Memory B cell (primary cell): ENCODE measurements around the gene NINL.

ENCODE experiments used
- ATAC-seq: fragments of 150-1000 bp; cut with Tn5 transposase; 2 replicates; pipeline ENCODE4 v1.10.0; 2021; ENCODE audit warnings: low read depth, mild to moderate bottlenecking, moderate library complexity
- DNase-seq, 2 donors: peaks; one replicate each; pipeline ENCODE4 v3.0.0; 2022; ENCODE audit warnings: low spot score in 2 of 2
- H3K27ac Mint-ChIP-seq: one replicate; pipeline ENCODE4 v1.8.0; 2022; ENCODE audit warnings: mild to moderate bottlenecking, moderate library complexity, mixed read lengths
- H3K27me3 Mint-ChIP-seq: one replicate; pipeline ENCODE4 v1.8.0; 2022; ENCODE audit warnings: mixed read lengths
- H3K36me3 Mint-ChIP-seq: one replicate; pipeline ENCODE4 v1.8.0; 2022; ENCODE audit warnings: mild to moderate bottlenecking, mixed read lengths
- H3K4me1 Mint-ChIP-seq: one replicate; pipeline ENCODE4 v1.8.0; 2022; ENCODE audit warnings: mixed read lengths
- H3K4me3 Mint-ChIP-seq: one replicate; pipeline ENCODE4 v1.8.0; 2022; ENCODE audit warnings: mild to moderate bottlenecking, moderate library complexity, mixed read lengths
- H3K9me3 Mint-ChIP-seq: one replicate; pipeline ENCODE4 v1.8.0; 2022; ENCODE audit warnings: mixed read lengths

The NINL gene

DNA sequence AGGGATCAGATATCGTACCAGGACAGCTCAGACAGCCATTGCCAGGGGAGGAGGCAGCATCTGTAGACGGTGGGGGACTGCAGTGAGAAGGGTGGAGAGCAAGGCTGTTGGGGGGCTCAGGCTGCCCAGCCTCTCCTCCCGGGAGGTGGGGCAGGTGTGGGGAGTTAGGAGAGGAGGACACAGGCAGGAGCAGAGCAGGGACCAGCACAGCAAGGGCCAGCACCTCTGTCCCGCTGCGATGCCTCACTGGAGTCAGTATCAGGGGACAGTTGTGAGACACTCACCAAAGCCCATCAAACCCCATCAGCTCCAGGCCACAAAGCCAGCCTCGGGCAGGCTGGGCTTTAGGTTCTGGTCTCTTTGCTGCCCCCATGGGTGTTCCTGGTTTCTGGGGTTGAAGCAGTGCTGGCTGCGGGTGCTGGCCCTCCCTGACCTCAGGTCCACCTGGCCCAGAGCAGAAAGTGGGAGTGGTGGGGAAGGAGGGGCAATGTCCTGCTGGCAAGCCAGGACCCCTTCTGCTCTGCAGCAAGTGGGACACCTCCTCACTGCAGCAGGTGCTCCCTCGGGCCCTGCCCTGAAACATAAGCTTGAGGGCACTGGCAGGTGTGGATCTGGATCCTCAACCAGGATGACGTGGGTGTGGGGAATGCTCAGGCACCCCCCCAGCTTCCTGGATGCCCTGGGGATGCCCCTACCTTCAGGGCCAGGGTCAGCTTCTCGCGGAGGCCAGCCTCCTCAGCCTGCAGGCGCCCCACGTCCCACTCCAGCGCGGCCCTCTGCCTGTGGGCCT lies 94.5 kb downstream of the NINL start:
- H3K36me3 Mint-ChIP-seq = no peaks in the 10 kb centered on the region

GRCh38 chr20:25489221-25489871 lies 96.0 kb downstream of the NINL start:
- Mint-ChIP-seq H3K9me3 (no peaks in the 10 kb centered on the region), H3K27ac (no peak overlapping the region), H3K4me1 (peaks cover 11% of the 10 kb centered on the region), H3K36me3 (no peaks in the 10 kb centered on the region), H3K4me3 (no peak overlapping the region), H3K27me3 (peaks cover 4% of the 10 kb centered on the region)
- DNase-seq (no peak), ATAC-seq (no peak)

More for the DNA sequence above, 94.5 kb downstream of the NINL start:
- Mint-ChIP-seq H3K4me3 (no peak overlapping the region), H3K27me3 (peaks cover 2% of the 10 kb centered on the region), H3K27ac (no peak overlapping the region), H3K4me1 (peaks cover 4% of the 10 kb centered on the region), H3K9me3 (no peaks in the 10 kb centered on the region)
- no peak for DNase-seq
- no peak for ATAC-seq

DNA sequence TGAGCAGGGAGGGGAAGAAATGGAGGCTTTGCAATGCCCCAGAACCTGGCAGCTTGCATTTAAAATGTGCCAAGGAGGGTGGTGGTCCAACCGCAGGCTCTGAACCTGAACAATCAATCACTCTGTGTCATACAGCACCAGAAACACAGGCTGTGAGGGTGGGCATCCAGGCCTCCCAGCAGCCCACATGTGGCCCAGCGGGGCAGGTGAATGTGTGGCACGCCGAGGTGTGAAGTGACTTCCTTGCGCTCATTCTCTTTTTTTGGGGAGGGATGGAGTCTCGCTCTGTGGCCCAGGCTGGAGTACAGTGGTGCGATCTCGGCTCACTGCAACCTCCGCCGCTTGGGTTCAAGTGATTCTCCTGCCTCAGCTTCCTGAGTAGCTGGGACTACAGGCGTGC lies 97.4 kb downstream of the NINL start:
- no peak for ATAC-seq
- no peak overlapping the region for H3K27ac Mint-ChIP-seq

GRCh38 chr20:25487306-25487705 lies 98.0 kb downstream of the NINL start:
- DNase-seq (no peak), ATAC-seq (no peak)
- peaks cover 6% of the 10 kb centered on the region for H3K27me3 Mint-ChIP-seq
- no peaks in the 10 kb centered on the region for H3K9me3 Mint-ChIP-seq
- no peak overlapping the region for H3K4me3 Mint-ChIP-seq
- H3K27ac Mint-ChIP-seq = no peak overlapping the region
- no peaks in the 10 kb centered on the region for H3K36me3 Mint-ChIP-seq
- peaks cover 11% of the 10 kb centered on the region for H3K4me1 Mint-ChIP-seq

More for the DNA sequence above, 97.4 kb downstream of the NINL start:
- peaks cover 6% of the 10 kb centered on the region for H3K27me3 Mint-ChIP-seq
- H3K4me3 Mint-ChIP-seq = no peak overlapping the region
- no peaks in the 10 kb centered on the region for H3K9me3 Mint-ChIP-seq
- no peak for DNase-seq
- no peaks in the 10 kb centered on the region for H3K36me3 Mint-ChIP-seq
- peaks cover 11% of the 10 kb centered on the region for H3K4me1 Mint-ChIP-seq

DNA sequence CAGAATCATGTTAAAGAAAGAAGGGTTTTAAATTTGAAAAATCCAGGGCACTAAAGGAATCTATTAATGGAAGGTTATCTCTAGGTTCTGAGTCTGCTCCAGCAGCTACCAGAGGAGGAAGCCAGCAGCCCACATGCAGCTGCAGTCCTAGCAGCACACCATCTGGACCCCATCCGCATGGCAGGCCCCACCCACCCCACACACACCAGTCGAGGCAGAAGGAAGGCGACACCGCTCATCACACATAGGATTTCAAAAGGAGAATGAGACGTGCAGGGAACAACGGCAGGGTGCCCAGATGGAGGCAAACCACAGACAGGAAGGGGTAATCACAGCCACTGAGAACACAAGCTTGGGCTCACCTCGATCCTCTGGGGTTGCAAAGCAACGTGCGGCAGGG lies 99.0 kb downstream of the NINL start:
- H3K36me3 Mint-ChIP-seq = no peaks in the 10 kb centered on the region
- H3K27ac Mint-ChIP-seq = no peak overlapping the region
- peaks cover 11% of the 10 kb centered on the region for H3K4me1 Mint-ChIP-seq
- no peak overlapping the region for H3K4me3 Mint-ChIP-seq
- peaks cover 9% of the 10 kb centered on the region for H3K27me3 Mint-ChIP-seq
- H3K9me3 Mint-ChIP-seq = no peaks in the 10 kb centered on the region
- ATAC-seq (no peak), DNase-seq (no peak)

DNA sequence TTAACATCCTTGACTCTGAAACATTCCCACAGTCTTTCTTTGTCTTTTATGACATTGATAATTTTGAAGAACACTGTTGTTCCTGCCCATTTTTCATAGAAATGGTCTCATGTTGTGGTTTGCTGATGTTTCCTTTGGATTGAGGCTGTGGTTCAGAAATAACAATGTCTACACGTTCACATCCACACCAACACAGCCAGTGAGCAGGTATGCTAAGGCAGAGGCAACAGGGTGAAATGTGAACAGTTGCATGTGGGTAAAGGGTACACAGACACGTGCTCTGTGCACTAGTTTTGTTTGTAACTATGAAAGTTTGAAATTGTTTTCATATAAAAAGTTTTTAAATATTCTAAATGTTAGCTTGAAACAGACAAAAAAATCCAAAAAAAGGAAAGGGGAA lies 99.5 kb downstream of the NINL start:
- Mint-ChIP-seq H3K27ac (no peak overlapping the region), H3K36me3 (no peaks in the 10 kb centered on the region)

GRCh38 chr20:25484911-25485511 lies 100.3 kb downstream of the NINL start:
- no peak for DNase-seq
- H3K4me3 Mint-ChIP-seq = no peak overlapping the region
- H3K4me1 Mint-ChIP-seq = peaks cover 11% of the 10 kb centered on the region
- peaks cover 9% of the 10 kb centered on the region for H3K27me3 Mint-ChIP-seq
- no peak overlapping the region for H3K27ac Mint-ChIP-seq
- ATAC-seq = no peak
- no peaks in the 10 kb centered on the region for H3K36me3 Mint-ChIP-seq
- H3K9me3 Mint-ChIP-seq = no peaks in the 10 kb centered on the region

More for the DNA sequence above, 99.5 kb downstream of the NINL start:
- H3K4me1 Mint-ChIP-seq = peaks cover 11% of the 10 kb centered on the region
- DNase-seq (no peak), ATAC-seq (no peak)
- peaks cover 9% of the 10 kb centered on the region for H3K27me3 Mint-ChIP-seq
- H3K9me3 Mint-ChIP-seq = no peaks in the 10 kb centered on the region
- H3K4me3 Mint-ChIP-seq = no peak overlapping the region

- Mint-ChIP-seq H3K36me3 (no peaks in the 10 kb centered on the region), H3K27ac (no peak overlapping the region), H3K9me3 (no peaks in the 10 kb centered on the region), H3K27me3 (peaks cover 9% of the 10 kb centered on the region), H3K4me3 (no peak overlapping the region), H3K4me1 (peaks cover 11% of the 10 kb centered on the region)
- DNase-seq = no peak
- no peak for ATAC-seq
Measured at GRCh38 chr20:25484224-25484846, 101.0 kb downstream of the NINL start.

GRCh38 chr20:25483431-25484132 lies 101.7 kb downstream of the NINL start:
- Mint-ChIP-seq H3K36me3 (no peaks in the 10 kb centered on the region), H3K4me3 (no peak overlapping the region), H3K27me3 (peaks cover 9% of the 10 kb centered on the region), H3K9me3 (no peaks in the 10 kb centered on the region), H3K4me1 (peaks cover 11% of the 10 kb centered on the region), H3K27ac (no peak overlapping the region)
- DNase-seq (no peak), ATAC-seq (no peak)

DNA sequence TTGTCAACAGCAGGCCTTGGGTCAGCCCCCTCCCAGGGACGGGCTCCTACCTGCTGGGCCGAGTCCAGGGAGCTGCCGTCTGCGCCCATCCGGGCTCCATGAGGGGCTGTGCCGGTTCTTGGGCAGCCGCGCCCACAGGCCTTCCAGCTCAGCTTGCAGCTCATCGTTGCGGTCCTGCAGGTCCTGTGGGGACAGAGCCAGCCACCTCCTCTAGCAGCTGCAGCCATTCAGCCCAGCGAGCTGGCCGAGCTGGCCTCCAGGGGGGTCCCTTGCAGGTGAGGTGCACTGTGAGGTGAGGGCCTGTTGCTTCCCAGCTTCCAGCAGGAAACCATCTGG lies 103.4 kb downstream of the NINL start:
- ATAC-seq = no peak
- H3K36me3 Mint-ChIP-seq = no peaks in the 10 kb centered on the region
- peaks cover 9% of the 10 kb centered on the region for H3K27me3 Mint-ChIP-seq
- no peak for DNase-seq
- peaks cover 11% of the 10 kb centered on the region for H3K4me1 Mint-ChIP-seq
- no peaks in the 10 kb centered on the region for H3K9me3 Mint-ChIP-seq
- no peak overlapping the region for H3K4me3 Mint-ChIP-seq
- no peak overlapping the region for H3K27ac Mint-ChIP-seq

DNA sequence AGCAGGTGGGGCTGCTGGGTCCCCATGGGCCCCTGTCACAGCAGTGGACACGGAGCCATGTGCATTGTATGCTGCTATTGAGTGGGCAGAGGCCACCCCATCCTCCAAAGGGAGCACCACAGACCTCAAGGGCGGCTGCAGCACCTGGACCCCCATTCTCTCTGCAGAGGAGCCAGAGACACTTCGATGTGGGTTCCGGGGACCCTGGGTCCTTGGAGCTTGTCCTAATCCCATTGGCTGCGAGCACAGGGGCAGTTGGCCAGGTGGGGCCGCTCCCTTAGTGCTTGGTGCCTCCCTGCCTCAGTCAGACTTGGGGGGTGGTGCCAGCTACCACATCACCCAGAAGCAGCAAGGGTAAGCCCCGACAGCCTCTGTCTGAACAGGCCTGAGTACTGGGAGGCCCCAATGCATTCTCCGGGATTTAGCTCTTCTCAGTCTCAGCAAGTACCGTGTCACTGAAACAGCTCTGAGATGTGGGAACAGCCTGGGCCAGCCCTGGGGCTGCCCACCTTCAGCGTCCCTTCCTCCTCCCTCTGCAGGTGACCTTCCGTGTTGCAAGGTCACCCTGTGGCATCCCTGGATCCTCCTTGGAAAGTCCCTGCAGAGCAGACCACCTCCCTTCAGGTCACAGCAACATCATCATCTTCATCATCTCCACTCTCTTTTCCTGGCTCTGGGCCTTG lies 104.0 kb downstream of the NINL start:
- H3K9me3 Mint-ChIP-seq = no peaks in the 10 kb centered on the region
- H3K27me3 Mint-ChIP-seq = peaks cover 8% of the 10 kb centered on the region
- DNase-seq (no peak), ATAC-seq (no peak)
- H3K36me3 Mint-ChIP-seq = no peaks in the 10 kb centered on the region
- H3K4me3 Mint-ChIP-seq = no peak overlapping the region
- no peak overlapping the region for H3K27ac Mint-ChIP-seq
- H3K4me1 Mint-ChIP-seq = peaks cover 9% of the 10 kb centered on the region

- DNase-seq = no peak
- peaks cover 7% of the 10 kb centered on the region for H3K4me1 Mint-ChIP-seq
- no peaks in the 10 kb centered on the region for H3K36me3 Mint-ChIP-seq
- H3K27ac Mint-ChIP-seq = no peak overlapping the region
- H3K9me3 Mint-ChIP-seq = no peaks in the 10 kb centered on the region
- no peak for ATAC-seq
- H3K27me3 Mint-ChIP-seq = peaks cover 7% of the 10 kb centered on the region
- no peak overlapping the region for H3K4me3 Mint-ChIP-seq
Measured at GRCh38 chr20:25480797-25481196, 104.5 kb downstream of the NINL start.

DNA sequence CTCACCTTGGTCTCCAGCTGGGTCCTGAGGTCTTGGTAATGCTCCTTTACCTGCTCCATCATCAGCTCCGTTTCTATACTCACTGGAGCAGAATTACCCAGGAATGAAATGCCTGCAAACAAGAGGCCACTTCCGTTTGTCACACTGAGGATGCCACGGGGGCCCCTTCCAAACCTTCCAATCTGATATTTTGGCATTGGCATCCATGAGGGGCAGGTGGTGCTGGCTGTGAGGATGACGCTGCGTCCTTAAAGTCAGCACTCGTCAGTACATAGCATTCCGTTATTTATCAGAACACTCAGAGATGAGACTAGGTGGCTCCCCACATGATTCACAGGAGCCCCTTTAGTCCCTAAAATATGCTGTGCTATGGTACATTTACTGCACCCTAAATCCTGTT lies 105.2 kb downstream of the NINL start:
- DNase-seq = no peak
- H3K36me3 Mint-ChIP-seq = no peaks in the 10 kb centered on the region
- no peak overlapping the region for H3K4me3 Mint-ChIP-seq
- H3K4me1 Mint-ChIP-seq = peaks cover 5% of the 10 kb centered on the region
- peaks cover 7% of the 10 kb centered on the region for H3K27me3 Mint-ChIP-seq
- H3K9me3 Mint-ChIP-seq = no peaks in the 10 kb centered on the region
- no peak for ATAC-seq
- no peak overlapping the region for H3K27ac Mint-ChIP-seq
